Panc1 (cell line): Measurements from ENCODE around the gene HELLS.
"Not testable (repeated sequence)": the region's sequence is repeated elsewhere in the genome, so short reads cannot be mapped to it uniquely, and the experiment has no call there.

Experiments
- CTCF ChIP-seq: fragments of 450-650 bp; IDR thresholded peaks from 2 replicates; pipeline ENCODE4 v1.5.1; 2017; ENCODE audit warnings: mild to moderate bottlenecking
- POLR2AphosphoS5 ChIP-seq: IDR thresholded peaks from 2 replicates; pipeline ENCODE4 v1.6.1; 2012; ENCODE audit warnings: mild to moderate bottlenecking, low read depth, low read length, moderate library complexity
- TF ChIP-seq, protein P1 (sequence below), 2 experiments: IDR thresholded peaks; 2 replicates each; pipeline ENCODE4 v1.6.1; 2011 to 2012; ENCODE audit warnings: low read depth in 2 of 2, control low read depth in 1 of 2, low read length in 1 of 2, mild to moderate bottlenecking in 1 of 2, moderate library complexity in 1 of 2; ENCODE audit not compliant: insufficient read depth in 1 of 2

DNA sequence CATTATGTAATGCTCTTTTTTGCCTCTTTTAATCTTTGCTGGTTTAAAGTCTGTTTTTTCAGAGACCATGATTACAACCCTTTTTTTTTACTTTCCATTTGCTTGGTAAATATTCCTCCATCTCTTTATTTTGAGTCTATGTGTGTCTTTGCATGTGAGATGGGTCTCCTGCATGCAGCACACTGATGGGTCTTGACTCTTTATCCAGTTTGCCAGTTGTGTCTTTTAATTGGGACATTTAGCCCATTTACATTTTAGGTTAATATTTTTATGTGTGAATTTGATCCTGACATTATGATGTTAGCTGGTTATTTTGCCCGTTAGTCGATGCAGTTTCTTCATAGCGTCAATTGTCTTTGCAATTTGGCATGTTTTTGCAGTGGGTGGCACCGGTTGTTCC lies 92.5 kb downstream of the HELLS start:
- not testable (repeated sequence) for TF ChIP-seq CTCF, POLR2AphosphoS5
- TF ChIP-seq, protein P1, sequence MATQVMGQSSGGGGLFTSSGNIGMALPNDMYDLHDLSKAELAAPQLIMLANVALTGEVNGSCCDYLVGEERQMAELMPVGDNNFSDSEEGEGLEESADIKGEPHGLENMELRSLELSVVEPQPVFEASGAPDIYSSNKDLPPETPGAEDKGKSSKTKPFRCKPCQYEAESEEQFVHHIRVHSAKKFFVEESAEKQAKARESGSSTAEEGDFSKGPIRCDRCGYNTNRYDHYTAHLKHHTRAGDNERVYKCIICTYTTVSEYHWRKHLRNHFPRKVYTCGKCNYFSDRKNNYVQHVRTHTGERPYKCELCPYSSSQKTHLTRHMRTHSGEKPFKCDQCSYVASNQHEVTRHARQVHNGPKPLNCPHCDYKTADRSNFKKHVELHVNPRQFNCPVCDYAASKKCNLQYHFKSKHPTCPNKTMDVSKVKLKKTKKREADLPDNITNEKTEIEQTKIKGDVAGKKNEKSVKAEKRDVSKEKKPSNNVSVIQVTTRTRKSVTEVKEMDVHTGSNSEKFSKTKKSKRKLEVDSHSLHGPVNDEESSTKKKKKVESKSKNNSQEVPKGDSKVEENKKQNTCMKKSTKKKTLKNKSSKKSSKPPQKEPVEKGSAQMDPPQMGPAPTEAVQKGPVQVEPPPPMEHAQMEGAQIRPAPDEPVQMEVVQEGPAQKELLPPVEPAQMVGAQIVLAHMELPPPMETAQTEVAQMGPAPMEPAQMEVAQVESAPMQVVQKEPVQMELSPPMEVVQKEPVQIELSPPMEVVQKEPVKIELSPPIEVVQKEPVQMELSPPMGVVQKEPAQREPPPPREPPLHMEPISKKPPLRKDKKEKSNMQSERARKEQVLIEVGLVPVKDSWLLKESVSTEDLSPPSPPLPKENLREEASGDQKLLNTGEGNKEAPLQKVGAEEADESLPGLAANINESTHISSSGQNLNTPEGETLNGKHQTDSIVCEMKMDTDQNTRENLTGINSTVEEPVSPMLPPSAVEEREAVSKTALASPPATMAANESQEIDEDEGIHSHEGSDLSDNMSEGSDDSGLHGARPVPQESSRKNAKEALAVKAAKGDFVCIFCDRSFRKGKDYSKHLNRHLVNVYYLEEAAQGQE (IDR thresholded peaks at IDR 0.05; ENCODE audit: insufficient read depth in 1 of 2, low read depth in 2 of 2, low read length in 1 of 2): not testable (repeated sequence)
